ENCODE data around the gene NR3C1. TPM values are rescaled to one million over a fixed set of nuclear protein-coding genes. Genes with fewer than 3 reads are reported as not detected.
"Not testable (repeated sequence)": the region's sequence is repeated elsewhere in the genome, so short reads cannot be mapped to it uniquely, and the experiment has no call there.

NR3C1 gene
- total RNA-seq, 2 donors from 2014 or later = 67.8 to 73.5 TPM

DNA sequence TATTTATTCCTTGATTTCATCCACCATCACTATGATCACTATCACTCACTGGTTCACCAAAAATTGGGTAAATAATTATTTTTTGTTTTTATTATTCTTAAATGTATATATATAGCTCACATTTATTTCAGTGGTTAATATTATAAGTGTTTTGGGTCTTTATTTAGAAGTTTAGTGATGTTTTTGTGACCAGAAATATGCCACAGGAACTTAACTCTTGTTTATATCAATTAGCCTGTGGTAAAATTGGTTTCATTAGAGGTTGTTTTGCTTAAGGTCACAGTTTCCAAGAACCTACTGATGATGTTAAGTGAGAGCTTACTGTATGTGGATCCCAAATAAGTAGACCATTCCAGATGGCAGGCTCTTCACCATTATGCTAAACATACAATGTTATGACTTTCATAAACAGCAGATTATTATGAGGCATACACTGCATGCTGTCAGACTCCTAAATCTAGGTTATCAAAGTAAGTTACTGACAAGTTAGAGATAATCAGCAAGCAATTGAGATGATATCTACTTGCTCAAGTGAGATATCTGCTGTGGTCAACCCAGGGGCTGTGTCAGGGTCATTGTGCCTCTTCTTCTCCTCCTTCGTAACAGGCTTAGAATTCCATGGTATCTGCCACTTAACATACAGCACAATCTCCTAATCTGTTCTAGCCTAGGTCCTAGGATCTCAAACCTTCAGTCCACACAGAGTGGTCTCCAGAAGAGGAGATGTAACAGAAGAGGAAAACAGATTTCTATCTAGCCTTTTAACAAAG is 57.6 kb downstream of the NR3C1 start:
- intact Hi-C loops (cut with DNase I) = no loop called here
- no peak for DNase-seq (ENCODE audit: low spot score)

DNA sequence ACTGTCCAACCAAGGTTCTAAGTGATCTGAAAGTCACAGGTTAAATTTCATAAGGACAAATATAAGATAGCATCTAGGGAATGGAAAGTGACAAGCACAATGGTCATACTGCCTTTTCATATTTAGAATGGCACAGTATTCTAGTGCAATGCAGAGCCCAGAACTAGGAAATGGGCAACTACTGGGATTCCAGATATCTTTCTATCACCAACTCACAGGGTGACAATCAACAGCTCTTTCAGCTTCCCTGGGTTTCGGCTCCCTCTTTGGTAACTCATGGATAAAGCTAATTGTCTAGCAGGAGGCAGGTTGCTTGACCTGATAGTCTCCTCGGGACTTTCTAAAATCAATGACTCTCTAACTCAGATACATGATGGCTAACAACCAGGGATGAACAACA is 60.4 kb downstream of the NR3C1 start:
- DNase-seq (ENCODE audit: low spot score) = no peak
- intact Hi-C loops (cut with DNase I) = no loop called here

DNA sequence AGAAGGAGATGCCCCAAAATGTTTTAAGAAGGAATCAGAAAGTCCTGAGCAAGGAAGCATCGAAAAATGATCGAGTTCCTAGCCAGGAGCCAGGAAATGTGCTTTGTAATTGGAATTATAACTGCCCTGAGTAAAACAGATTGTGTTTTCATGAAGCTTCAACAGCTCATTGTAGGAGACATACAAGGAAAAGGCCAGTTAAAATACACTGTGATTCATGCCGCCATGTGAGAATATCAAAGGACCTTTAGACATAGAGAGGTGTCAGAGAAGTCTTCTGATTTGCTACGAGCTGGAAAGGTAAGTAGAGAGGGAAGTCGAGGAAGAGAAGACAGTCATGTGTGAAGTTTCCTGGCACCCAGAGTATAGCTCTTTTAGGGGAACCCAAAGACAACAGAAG is 60.9 kb downstream of the NR3C1 start:
- intact Hi-C loops (cut with DNase I) = no loop called here
- DNase-seq (ENCODE audit: low spot score) = no peak

DNA sequence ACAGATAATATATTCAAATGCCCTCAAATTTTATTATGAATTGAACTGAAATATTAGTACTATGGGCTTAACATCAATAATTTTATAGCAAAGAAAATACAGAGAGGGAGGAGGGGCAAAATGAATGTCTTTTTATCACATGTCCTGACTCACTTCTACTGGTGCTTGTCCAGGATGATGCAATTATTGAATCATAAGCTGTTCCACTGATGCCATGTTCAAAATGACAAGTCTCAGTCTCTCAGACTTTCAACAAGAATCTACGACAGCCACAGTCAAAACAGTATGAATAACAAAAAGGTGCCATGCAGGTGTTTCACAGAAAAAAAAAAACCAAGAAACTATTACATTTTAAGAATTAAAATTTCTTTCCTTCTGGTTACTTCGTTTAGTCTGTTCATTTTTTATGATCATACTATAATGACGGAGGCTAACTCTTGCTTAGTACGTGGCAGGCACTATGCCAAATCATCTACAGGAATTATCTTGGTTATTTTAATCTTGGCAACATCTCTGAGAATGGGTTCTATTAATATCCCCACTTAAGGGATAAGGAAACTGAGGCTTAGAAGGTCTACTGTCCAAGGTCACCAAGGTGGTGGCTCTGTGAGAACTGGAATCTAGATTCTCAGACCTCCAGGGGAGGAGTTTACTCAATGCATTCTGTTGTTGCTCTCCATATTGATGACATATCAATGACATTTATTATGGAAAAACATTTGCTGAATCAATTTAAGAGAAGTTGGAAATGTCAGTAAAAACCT is 61.5 kb downstream of the NR3C1 start:
- intact Hi-C loops (cut with DNase I) = no loop called here

DNA sequence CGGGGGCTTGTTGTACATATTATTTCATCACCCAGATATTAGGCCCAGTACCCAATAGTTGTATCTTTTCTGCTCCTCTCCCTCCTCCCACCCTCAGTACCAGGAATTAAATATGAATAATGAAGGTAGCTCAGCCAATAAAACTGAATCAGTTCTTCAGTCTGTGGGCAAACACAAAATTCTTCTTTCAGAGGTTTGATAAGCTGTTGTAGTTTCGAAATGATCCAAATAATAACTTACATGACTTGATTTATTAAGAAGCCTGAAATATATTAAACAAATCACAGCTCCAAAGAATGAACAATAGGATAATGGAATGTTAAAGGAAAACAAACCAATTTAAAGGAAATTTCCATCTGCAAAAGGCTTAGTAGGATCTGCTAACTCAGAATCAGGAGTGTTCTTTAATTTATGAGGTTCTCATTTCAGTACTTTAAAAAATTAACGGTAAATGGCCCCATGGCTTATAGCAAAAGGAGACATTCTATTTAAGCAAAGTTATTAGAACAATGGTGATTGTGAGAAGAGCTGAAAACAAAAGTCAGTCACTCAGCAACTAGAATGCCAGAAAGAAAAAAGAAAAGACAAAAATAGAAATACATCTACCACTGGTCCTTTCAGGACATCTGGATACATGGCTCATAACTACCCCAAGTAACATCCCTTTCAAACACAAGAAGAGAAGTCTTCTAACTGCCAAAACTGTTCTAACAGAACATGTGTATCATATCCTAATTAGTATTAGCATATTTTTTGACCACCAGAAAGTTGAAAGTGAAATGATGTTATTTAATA is 62.4 kb downstream of the NR3C1 start:
- no peak for DNase-seq (ENCODE audit: low spot score)
- intact Hi-C loops (cut with DNase I) = no loop called here

More for the DNA sequence above, 61.5 kb downstream of the NR3C1 start:
- DNase-seq (ENCODE audit: low spot score) = no peak

DNA sequence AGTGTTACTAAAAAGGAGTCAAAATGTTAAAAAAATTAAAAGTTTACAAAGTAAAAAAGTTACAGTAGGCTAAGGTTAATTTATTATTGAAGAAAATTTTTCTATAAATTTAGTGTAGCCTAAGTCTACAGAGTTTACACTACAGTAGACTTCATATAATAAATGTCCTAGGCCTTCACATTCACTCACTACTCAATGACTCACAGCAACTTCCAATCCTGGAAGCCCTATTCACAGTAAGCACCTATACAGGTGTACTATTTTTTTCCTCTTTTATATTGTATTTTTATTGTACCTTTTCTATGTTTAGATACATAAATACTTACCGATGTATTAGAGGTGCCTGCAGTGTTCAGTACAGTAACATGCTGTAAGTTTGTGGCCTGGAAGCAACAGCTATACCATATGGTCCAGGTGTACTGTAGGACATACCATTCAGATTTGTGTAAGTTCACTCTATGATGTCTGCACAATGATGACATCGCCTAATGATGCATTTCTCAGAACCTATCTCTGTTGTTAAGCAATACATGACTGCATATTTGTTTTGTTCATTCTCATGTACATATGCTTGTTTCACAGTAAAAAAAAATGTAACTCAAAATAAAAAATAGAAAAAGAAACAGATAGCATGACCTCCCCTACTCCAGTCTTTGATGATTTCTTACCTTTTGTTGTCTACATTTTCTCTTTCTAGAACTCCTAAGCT is 64.7 kb downstream of the NR3C1 start:
- DNase-seq (ENCODE audit: low spot score) = no peak
- intact Hi-C loops (cut with DNase I) = no loop called here

DNA sequence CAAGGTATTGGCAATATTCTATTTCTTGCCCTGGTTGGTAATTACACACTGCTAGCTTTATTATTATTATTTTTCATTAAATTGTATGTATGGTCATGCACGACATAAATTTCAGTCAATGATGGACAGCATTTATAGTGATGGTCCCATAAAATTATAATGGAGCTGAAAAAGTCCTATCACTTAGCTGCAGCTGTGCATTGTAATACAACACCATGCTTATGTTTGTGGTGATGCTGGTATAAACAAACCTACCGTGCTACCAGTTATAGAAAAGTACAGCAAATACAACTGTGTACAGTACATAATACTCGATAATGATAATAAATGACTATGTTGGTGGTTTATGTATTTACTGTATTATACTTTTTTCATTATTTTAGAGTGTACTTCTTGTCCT is 65.5 kb downstream of the NR3C1 start:
- intact Hi-C loops (cut with DNase I) = no loop called here

DNA sequence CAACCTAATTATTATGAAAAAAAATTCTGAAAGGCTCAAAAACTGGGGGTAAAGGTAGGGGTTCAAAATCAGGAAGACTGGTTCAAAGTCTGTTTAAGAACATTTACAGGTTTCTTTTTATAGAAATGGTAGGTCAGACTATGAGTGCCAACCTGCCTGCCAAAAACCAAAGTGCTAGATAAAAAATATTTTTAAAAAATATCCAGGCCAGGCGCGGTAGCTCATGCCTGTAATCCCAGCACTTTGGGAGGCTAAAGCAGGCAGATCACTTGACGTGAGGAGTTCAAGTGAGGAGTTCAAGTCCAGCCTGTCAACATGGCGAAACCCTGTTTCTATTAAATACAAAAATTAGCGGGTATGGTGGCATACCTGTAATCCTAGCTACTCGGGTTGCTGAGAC is 67.0 kb downstream of the NR3C1 start:
- no peak for DNase-seq (ENCODE audit: low spot score)
- intact Hi-C loops (cut with DNase I) = no loop called here

More for the DNA sequence above, 65.5 kb downstream of the NR3C1 start:
- DNase-seq (ENCODE audit: low spot score) = no peak

DNA sequence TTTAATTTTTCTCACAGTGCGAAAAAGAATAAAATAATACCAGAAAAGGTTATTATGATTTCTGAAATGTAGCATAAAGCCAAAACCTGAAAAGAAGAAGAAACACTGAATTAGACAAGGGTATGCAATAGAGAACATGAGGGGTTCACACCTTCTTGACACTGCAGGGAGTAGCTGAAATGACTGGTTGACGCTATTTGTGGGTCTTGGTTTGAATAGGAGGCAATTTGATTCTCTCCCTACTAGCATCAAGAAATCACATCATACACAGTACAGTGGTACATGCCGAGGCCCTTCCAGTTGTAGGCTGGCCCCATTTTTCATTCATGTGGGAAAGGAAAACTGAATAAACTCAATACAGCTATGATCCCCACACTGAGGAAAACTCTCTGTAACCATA is 68.6 kb downstream of the NR3C1 start:
- intact Hi-C loops (cut with DNase I) = no loop called here
- no peak for DNase-seq (ENCODE audit: low spot score)

DNA sequence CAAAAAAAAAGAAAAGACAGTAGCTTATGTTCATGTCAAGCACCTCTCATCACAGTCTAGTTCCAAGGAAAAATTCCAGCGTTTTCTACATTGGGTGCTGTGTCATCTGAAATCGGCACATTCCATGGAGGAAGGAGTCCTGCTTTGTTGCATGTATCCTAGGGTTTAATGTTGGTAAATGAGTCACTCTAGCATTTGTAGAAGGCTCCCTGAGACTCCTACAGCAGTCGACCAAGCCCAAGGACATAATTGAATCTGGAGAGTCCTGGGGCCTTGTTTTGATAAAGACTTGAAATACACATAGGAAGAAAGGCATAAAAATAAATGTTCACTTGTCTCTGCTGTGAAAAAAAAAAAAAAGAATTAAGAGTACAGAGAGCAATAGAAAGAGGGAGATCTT is 69.1 kb downstream of the NR3C1 start:
- DNase-seq (ENCODE audit: low spot score); intact Hi-C loops (cut with DNase I): not testable (repeated sequence)

DNA sequence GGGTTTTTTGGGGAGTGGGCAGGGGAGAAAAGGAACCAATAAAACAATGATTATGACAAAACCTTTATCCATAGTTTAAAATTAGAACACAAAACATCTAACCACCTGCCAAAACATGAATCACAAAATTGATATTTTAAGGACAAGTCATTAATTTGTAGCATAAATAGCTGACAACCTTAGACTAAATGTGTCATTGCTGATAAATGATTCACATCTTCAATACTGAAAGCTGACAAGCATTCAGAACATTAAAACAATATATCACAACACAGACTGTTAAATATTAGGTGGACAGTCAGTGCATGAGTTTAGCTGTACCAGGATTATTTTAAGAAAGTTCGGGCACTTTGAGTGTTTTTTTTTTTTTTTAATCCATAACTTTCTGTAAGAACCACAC is 71.5 kb downstream of the NR3C1 start:
- intact Hi-C loops (cut with DNase I) = no loop called here
- DNase-seq (ENCODE audit: low spot score) = no peak

DNA sequence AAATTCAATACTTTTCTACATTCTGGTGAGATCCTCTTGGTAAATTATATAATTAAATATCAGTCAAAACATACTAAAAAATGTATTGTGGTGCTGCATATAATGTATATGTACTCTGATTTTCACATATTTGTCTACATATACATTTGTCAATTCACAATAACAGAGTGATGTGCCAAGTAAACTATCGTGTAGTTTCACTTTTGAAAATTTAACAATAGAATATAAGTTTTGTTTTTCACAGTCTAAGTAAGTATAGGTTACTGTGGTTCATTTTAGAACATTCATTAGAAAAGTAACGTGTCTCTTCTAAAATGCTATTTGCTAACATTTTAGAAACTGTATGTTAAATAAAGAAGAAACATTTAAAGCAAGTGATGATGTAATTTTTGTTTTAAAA is 73.6 kb downstream of the NR3C1 start:
- intact Hi-C loops (cut with DNase I) = no loop called here
- no peak for DNase-seq (ENCODE audit: low spot score)

DNA sequence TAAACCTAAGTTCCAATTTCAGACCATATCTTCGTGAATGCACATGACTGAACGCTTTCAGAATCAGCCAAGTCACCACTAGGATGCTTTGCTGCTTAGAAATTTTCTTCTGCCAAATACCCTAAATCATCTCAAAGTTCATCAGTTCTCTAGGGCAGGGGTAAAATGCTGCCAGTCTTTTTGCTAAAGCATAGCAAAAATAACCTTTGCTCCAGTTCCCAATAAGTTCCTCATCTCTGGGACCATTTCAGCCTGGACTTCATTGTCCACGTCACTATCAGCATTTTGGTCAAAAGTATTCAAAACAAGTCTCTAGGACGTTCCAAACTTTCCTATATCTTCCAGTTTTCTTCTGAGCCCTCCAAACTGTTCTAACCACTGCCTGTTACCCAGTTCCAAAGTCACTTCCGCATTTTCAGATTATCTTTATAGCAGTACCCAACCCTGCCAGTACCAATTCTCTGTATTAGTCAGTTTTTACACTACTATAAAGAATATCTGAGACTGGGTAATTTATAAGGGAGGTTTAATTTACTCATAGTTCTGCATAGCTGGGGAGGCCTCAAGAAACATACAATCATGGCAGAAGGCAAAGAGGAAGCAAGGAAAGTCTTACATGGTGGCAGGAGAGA is 74.8 kb downstream of the NR3C1 start:
- no peak for DNase-seq (ENCODE audit: low spot score)
- intact Hi-C loops (cut with DNase I) = no loop called here

DNA sequence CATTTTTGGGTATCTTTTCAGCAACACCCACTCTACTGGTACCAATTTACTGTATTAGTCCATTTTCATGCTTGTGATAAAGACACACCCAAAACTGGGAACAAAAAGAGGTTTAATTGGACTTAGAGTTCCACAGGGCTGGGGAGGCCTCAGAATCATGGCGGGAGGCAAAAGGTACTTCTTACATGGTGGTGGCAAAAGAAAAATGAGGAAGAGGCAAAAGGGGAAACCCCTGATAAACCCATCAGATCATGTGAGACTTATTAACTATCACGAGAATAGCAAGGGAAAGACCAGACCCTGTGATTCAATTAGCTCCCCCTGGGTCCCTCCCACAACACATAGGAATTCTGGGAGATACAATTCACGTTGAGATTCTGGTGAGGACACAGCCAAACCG is 78.4 kb downstream of the NR3C1 start:
- intact Hi-C loops (cut with DNase I); DNase-seq (ENCODE audit: low spot score): not testable (repeated sequence)

DNA sequence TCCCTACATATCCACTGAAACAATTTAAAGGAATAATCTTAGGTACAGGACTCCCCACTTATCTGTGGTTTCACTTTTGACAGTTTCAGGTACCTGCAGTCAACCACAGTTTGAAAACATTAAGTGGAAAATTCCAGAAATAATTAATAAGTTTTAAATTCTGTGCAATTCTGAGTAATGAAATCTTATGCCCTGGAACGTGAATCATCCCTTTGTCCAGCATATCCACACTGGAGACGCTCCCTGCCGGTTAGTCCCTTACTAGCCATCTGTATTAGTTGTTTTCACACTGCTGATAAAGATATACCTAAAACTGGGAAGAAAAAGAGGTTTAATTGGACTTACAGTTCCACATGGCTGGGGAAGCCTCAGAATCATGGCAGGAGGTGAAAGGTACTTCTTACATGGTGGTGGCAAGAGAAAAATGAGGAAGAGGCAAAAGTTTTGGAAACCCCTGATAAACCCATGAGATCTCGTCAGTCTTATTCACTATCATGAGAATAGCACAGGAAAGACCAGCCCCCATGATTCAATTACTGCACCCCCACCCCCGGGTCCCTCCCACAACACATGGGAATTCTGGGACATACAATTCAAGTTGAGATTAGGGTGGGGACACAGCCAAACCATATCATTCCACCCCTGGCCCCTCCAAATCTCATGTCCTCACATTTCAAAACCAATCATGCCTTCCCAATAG is 80.4 kb downstream of the NR3C1 start:
- DNase-seq (ENCODE audit: low spot score); intact Hi-C loops (cut with DNase I): not testable (repeated sequence)

DNA sequence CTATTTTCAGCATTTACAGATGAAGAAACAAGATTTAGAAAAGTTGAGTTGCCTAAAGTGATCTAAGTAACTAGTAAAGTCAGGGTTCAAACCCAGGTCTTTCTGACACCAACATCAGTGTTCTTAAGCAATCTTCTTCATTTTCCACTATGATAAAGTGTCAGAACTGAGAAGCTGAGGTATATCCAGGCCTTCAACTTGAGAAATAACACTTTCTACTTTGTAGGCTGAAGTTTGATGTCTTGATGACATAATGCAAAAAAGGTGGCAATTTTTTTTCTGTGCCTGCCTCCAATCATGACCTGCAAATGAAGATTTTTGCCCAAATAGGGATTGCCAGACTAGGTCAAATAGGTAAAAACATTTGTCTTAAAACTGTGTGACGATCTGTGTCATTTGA is 81.3 kb downstream of the NR3C1 start:
- DNase-seq (ENCODE audit: low spot score) = no peak
- intact Hi-C loops (cut with DNase I) = no loop called here

DNA sequence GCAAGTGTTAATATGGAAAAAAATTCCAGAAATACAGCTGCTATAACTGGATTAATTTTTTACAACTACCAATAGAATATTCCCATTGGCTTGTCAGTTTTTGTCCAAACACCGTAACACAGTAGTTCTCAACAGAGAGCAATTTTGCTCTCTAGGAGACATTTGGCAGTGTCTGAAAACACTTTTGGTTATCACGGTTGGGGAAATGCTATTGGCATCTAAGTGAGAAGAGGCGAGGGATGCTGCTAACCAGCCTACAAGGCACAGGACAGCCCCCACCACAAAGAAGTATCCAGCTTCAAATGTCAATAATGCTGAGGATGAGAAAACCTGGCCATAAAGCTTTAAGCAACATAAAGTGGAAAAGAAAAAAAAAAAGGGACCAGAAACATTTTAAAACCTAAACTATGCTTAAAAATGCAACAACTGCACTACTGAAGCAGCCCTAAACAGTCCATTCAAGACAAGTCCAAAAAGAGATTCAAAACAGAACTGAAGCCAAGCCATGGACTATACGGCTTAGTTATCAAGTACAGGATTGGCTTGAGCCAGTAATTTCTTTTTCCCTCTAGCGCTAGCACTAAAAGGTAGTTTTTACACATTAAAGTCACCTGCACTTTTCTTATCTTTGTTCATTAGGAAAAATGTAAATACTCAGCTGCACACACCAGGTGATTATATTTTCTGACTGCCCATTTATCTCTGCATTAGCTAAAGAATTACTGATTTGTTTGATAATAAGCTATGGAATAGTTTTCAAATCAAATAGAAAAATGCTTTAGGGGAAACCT is 83.9 kb downstream of the NR3C1 start:
- intact Hi-C loops (cut with DNase I) = no loop called here
- no peak for DNase-seq (ENCODE audit: low spot score)

DNA sequence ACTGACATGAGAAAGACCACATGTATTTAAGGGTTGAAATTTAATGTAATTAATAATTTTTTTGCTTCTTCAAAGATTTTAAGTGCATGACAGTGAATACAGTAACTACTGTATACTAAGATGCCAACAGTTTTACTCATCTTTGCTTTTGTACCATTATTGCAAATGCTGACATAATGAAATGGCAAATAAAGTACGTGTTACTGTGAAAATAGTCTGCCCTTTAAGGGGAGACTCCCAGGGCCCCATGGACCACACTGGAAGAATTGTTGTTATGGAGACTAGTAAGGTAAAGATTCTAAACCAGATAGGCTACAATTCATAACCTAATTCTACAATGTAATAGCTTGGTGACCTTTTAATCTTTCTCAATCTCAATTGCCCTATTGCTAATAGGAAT is 84.7 kb downstream of the NR3C1 start:
- no peak for DNase-seq (ENCODE audit: low spot score)
- intact Hi-C loops (cut with DNase I) = no loop called here
